HG02870 (cell line): Measurements from ENCODE around the gene DGCR6L.
"Not testable (repeated sequence)": the region's sequence is repeated elsewhere in the genome, so short reads cannot be mapped to it uniquely, and the experiment has no call there.

Experiments
- ATAC-seq: cut with Tn5 transposase; IDR thresholded peaks from one replicate; pipeline ENCODE4 v1.9.1; 2021; ENCODE audit warnings: mild to moderate bottlenecking, moderate library complexity; ENCODE audit not compliant: unreplicated experiment

The DGCR6L gene

GRCh38 chr22:20310773-20311172, 9.1 kb downstream of the DGCR6L start:
- ATAC-seq, result not testable (repeated sequence)

GRCh38 chr22:20310180-20310579, 9.7 kb downstream of the DGCR6L start:
- ATAC-seq, result not testable (repeated sequence)

GRCh38 chr22:20308806-20309650, 10.8 kb downstream of the DGCR6L start:
- not testable (repeated sequence) for ATAC-seq

GRCh38 chr22:20307448-20308447, 12.1 kb downstream of the DGCR6L start:
- not testable (repeated sequence) for ATAC-seq

- not testable (repeated sequence) for ATAC-seq
These were observed 13.0 kb downstream of the DGCR6L start for GRCh38 chr22:20306646-20307447.

- ATAC-seq, result no peak
These were observed 13.8 kb downstream of the DGCR6L start for GRCh38 chr22:20305894-20306645.

GRCh38 chr22:20305230-20305893, 14.5 kb downstream of the DGCR6L start:
- not testable (repeated sequence) for ATAC-seq

GRCh38 chr22:20304646-20305045, 15.2 kb downstream of the DGCR6L start:
- no peak for ATAC-seq

- not testable (repeated sequence) for ATAC-seq
These were observed 16.7 kb downstream of the DGCR6L start for GRCh38 chr22:20303229-20303534.

- no peak for ATAC-seq
These were observed 17.2 kb downstream of the DGCR6L start for GRCh38 chr22:20302438-20303228.

- no peak for ATAC-seq
These were observed 20.1 kb downstream of the DGCR6L start for GRCh38 chr22:20299746-20300136.

GRCh38 chr22:20298803-20299745, 20.8 kb downstream of the DGCR6L start:
- ATAC-seq, result no peak

- no peak for ATAC-seq
These were observed 21.6 kb downstream of the DGCR6L start for GRCh38 chr22:20298110-20298802.

GRCh38 chr22:20297414-20298109, 22.3 kb downstream of the DGCR6L start:
- no peak for ATAC-seq

GRCh38 chr22:20296598-20296997, 23.3 kb downstream of the DGCR6L start:
- no peak for ATAC-seq

- ATAC-seq, result no peak
These were observed 24.4 kb downstream of the DGCR6L start for GRCh38 chr22:20295262-20296064.
